Measurements from ENCODE around the gene FXYD6.

FXYD6 gene

GRCh38 chr11:117910525-117910924, 34.1 kb upstream of the FXYD6 start:
- DNase-seq, result no peak

GRCh38 chr11:117909611-117910382, 33.3 kb upstream of the FXYD6 start:
- no peak for DNase-seq

- no peak for DNase-seq
Observed at GRCh38 chr11:117908959-117909610, 32.6 kb upstream of the FXYD6 start.

GRCh38 chr11:117908109-117908895, 31.8 kb upstream of the FXYD6 start:
- no peak for DNase-seq

- DNase-seq, result peak; percentile 63
Observed at GRCh38 chr11:117907276-117908108, 31.0 kb upstream of the FXYD6 start.

- DNase-seq, result no peak
Observed at GRCh38 chr11:117906710-117907109, 30.3 kb upstream of the FXYD6 start.

- DNase-seq, result no peak
Observed at GRCh38 chr11:117906126-117906525, 29.7 kb upstream of the FXYD6 start.

- DNase-seq, result no peak
Observed at GRCh38 chr11:117905524-117905923, 29.1 kb upstream of the FXYD6 start.

GRCh38 chr11:117903505-117904382, 27.3 kb upstream of the FXYD6 start:
- DNase-seq, result no peak

- DNase-seq, result no peak
Observed at GRCh38 chr11:117902001-117902845, 25.8 kb upstream of the FXYD6 start.

- DNase-seq, result no peak
Observed at GRCh38 chr11:117901601-117902000, 25.1 kb upstream of the FXYD6 start.

GRCh38 chr11:117900720-117901440, 24.4 kb upstream of the FXYD6 start:
- DNase-seq, result no peak

GRCh38 chr11:117900121-117900648, 23.7 kb upstream of the FXYD6 start:
- no peak for DNase-seq

GRCh38 chr11:117898059-117898458, 21.6 kb upstream of the FXYD6 start:
- DNase-seq, result no peak

GRCh38 chr11:117892651-117893050, 16.2 kb upstream of the FXYD6 start:
- DNase-seq, result no peak

- no peak for DNase-seq
Observed at GRCh38 chr11:117891362-117891761, 14.9 kb upstream of the FXYD6 start.

GRCh38 chr11:117888139-117888566, 11.7 kb upstream of the FXYD6 start:
- no peak for DNase-seq

- DNase-seq, result no peak
Observed at GRCh38 chr11:117887431-117888138, 11.1 kb upstream of the FXYD6 start.

GRCh38 chr11:117885777-117886176, 9.3 kb upstream of the FXYD6 start:
- DNase-seq, result no peak
